ENCODE results near the gene ATP1A2.
A peak's percentile ranks its signal among the peaks of the same experiment; 100 is the strongest.
"Not testable (repeated sequence)": the region's sequence is repeated elsewhere in the genome, so short reads cannot be mapped to it uniquely, and the experiment has no call there.

ATP1A2 gene

DNA sequence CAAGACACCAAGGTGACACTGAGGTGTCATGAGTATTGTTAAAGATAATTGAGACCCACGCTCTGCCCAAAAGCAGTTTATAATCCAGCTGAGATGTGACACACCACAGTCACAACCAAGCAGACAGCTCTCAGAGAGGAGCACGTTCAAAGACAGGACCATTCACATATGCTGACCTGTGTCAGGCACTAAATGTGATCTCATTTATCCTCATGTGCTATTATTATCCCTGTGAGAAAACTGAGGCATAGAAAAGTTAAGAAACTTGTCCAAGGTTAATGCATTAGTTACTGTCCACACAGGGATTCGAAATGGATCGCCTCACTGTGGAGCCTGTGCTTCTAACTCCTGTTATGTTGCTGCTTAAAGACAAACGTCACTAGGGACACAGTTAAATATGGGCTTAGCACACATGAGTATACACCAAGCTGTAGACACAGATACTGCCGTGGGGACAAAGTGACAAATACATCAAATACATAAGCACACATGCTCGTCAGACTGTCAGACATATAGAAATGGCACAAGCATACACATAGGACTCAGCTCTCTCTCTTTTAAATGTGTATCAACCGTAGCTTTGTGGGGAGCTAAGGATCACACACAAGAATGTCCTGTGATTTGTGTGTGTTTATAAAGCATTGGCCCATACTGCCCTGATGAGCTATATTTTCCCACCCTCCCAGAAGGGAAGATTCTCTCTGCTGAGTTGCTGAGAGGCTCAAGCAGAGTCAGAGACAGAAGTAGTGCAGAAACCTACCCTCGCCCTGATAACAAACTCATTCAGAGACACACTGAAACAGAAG is 13.6 kb upstream of the ATP1A2 start:
- no peak overlapping the region for H3K4me3 ChIP-seq (ENCODE audit: insufficient read depth, low read depth, low read length)
- H3K27ac ChIP-seq (ENCODE audit: insufficient read depth, low read depth, low read length, poor library complexity, severe bottlenecking), result no peak overlapping the region
- 87 to 88% methylated on average over 9 of the region's 9 CpGs for WGBS, 2 experiments
- peaks cover 16% of the 10 kb centered on the region for H3K27me3 ChIP-seq (ENCODE audit: control insufficient read depth, insufficient read depth, low read length, poor library complexity, severe bottlenecking)
- H3K4me1 ChIP-seq (ENCODE audit: control insufficient read depth, insufficient read depth, low read length), result peaks cover 48% of the 10 kb centered on the region
- no peaks in the 10 kb centered on the region for H3K9me3 ChIP-seq (ENCODE audit: control insufficient read depth, low read length)
- no peaks in the 10 kb centered on the region for H3K36me3 ChIP-seq (ENCODE audit: control insufficient read depth, insufficient read depth, low read length)

DNA sequence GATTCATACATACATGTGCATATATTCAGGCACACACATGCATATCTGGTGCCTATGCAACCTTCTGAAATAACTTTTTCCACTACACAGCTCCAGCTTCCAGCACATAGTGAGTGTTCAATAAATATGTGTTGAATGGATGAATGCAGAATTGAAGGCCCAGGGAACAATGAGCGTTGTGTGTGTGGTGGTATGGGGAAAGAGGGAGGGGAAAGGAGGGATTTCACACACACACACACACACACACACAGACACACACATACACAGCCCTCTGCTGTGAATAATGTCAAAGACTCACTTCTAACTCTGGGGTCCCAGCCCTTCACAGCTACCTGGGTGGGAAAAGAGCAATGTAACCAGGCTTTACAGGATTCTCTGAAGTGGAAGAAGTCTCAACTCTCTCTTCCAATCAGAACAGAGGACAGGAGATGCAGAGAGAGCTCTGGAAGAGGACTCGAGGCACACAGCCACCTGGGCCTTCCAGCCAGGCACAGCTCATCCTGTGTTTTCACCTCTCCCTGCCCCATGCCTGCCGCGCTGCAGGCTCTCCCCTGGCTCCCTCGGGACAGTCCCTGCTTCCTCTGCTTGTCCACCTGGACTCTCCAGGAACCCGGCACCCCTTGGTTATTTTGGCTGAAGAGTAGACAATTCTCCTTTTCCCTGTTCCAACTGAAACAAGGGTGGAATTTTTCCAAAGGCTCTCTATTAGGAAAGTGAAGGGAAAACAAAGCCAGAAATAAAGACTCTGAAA is 11.7 kb upstream of the ATP1A2 start:
- Histone ChIP-seq H3K4me1 (ENCODE audit: control insufficient read depth, insufficient read depth, low read length) (peaks cover 45% of the 10 kb centered on the region), H3K27ac (ENCODE audit: insufficient read depth, low read depth, low read length, poor library complexity, severe bottlenecking) (no peak overlapping the region), H3K36me3 (ENCODE audit: control insufficient read depth, insufficient read depth, low read length) (no peaks in the 10 kb centered on the region), H3K4me3 (ENCODE audit: insufficient read depth, low read depth, low read length) (no peak overlapping the region), H3K27me3 (ENCODE audit: control insufficient read depth, insufficient read depth, low read length, poor library complexity, severe bottlenecking) (peaks cover 10% of the 10 kb centered on the region), H3K9me3 (ENCODE audit: control insufficient read depth, low read length) (no peaks in the 10 kb centered on the region)
- 28 to 35% methylated on average over 5 to 6 of the region's 6 CpGs for WGBS, 2 experiments

DNA sequence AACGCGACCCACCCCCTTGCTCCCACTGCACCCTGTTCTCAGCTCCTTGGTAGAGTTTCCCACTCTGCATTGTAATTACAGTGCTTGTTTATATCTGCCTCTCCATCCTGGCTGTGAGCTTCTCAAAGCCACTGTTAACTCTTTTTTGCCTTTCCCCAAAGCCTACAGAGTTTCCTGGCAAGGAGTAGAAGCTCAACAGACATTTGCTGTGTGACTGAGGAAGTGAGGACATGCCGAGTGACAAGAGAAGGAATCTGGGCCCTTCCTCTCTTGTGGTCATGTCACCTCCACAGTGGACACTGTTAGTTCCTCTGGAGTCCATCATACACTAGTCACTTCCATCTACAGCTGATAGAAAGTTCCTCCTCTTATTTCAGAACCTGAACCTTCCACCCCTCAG is 11.1 kb upstream of the ATP1A2 start:
- no peak overlapping the region for H3K27ac ChIP-seq (ENCODE audit: insufficient read depth, low read depth, low read length, poor library complexity, severe bottlenecking)
- peaks cover 47% of the 10 kb centered on the region for H3K4me1 ChIP-seq (ENCODE audit: control insufficient read depth, insufficient read depth, low read length)
- no peak overlapping the region for H3K4me3 ChIP-seq (ENCODE audit: insufficient read depth, low read depth, low read length)
- H3K9me3 ChIP-seq (ENCODE audit: control insufficient read depth, low read length), result no peaks in the 10 kb centered on the region
- WGBS, 2 experiments, result 61 to 68% methylated on average over 3 of the region's 3 CpGs
- H3K27me3 ChIP-seq (ENCODE audit: control insufficient read depth, insufficient read depth, low read length, poor library complexity, severe bottlenecking), result peaks cover 8% of the 10 kb centered on the region
- H3K36me3 ChIP-seq (ENCODE audit: control insufficient read depth, insufficient read depth, low read length), result no peaks in the 10 kb centered on the region

DNA sequence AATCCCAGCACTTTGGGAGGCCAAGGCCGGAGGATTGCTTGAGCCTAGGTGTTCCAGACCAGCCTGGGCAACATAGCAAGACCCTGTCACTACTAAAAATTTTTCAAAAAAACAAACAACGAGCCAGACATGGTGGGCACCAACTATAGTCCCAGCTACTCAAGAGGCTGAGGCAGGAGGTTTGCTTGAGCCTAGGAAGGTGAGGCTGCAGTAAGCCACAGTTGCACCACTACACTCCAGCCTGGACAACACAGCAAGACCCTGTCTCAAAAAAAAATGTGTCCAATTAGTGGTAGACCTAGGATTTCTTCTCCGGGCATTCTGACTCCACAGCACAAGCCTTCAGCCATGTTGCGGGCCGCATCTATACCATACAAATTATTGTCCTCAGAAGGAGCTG is 10.4 kb upstream of the ATP1A2 start:
- 95 to 96% methylated on average over 5 of the region's 5 CpGs for WGBS, 2 experiments
- no peak overlapping the region for H3K4me3 ChIP-seq (ENCODE audit: insufficient read depth, low read depth, low read length)
- H3K27me3 ChIP-seq (ENCODE audit: control insufficient read depth, insufficient read depth, low read length, poor library complexity, severe bottlenecking), result peaks cover 1% of the 10 kb centered on the region
- no peaks in the 10 kb centered on the region for H3K9me3 ChIP-seq (ENCODE audit: control insufficient read depth, low read length)
- peaks cover 54% of the 10 kb centered on the region for H3K4me1 ChIP-seq (ENCODE audit: control insufficient read depth, insufficient read depth, low read length)
- no peaks in the 10 kb centered on the region for H3K36me3 ChIP-seq (ENCODE audit: control insufficient read depth, insufficient read depth, low read length)
- no peak overlapping the region for H3K27ac ChIP-seq (ENCODE audit: insufficient read depth, low read depth, low read length, poor library complexity, severe bottlenecking)

DNA sequence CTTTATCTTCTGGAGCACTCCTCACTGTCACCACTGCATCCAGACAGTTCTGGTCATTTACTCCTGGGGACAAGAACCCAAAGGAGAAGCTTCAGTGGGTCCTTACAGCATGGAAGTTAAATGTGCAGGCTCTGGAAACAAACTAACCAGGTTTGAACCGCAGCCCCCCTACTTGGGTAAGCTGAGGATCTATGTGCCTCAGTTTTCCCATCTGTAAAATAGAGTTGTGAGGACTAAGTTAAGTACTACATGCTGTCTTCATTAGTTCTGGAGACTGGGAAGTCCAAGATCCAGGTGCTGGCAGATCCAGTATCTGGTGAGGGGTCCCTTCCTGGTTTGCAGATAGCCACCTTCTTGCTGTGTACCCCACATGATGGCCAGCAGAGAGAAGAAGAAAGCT is 8.0 kb upstream of the ATP1A2 start:
- WGBS, 2 experiments, result 100% methylated on average over 1 of the region's 1 CpG

DNA sequence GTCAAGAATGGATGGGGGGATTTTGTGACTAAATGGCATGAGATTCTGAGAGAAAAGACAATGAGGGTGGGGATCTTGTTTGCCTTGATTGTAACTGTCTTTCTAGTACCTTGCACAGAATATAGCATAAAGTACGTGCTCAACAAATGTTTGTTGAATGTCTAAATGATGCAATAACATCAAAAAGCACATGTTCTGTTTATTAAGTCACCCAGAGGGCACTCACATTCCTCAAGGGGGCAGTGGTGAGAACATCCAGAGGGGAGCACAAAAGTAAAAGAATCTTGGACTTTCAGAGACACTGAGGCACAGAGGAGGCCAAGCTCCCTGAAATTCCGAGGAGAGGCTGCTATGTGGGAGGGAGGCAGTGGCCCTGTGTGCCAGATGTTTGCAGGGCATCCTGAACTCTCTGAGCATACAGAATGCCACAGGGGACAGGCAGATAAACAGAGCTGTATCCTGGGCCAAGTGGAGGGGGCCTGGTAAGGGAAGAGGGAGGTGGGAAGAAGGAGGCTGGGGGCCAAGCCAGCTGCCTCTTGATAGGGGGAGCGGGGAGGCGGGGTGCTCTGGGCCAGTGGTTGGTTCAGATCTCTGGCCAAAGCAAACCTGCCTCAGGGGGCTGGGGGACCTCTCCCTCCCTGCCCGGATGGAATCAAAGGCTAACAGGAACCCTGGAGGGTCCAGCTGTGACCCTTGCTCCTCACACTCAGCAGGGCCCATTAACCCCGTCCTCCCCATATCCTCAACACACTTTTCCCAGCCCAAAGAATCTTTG is 6.5 kb upstream of the ATP1A2 start:
- Histone ChIP-seq H3K4me1 (ENCODE audit: control insufficient read depth, insufficient read depth, low read length) (peaks cover 56% of the 10 kb centered on the region), H3K4me3 (ENCODE audit: insufficient read depth, low read depth, low read length) (no peak overlapping the region), H3K36me3 (ENCODE audit: control insufficient read depth, insufficient read depth, low read length) (no peaks in the 10 kb centered on the region), H3K27me3 (ENCODE audit: control insufficient read depth, insufficient read depth, low read length, poor library complexity, severe bottlenecking) (no peaks in the 10 kb centered on the region), H3K27ac (ENCODE audit: insufficient read depth, low read depth, low read length, poor library complexity, severe bottlenecking) (peak overlapping the region; percentile 74), H3K9me3 (ENCODE audit: control insufficient read depth, low read length) (no peaks in the 10 kb centered on the region)
- 14 to 17% methylated on average over 6 of the region's 6 CpGs for WGBS, 2 experiments

More for the DNA sequence above, 8.0 kb upstream of the ATP1A2 start:
- Histone ChIP-seq H3K27ac (ENCODE audit: insufficient read depth, low read depth, low read length, poor library complexity, severe bottlenecking) (no peak overlapping the region), H3K4me1 (ENCODE audit: control insufficient read depth, insufficient read depth, low read length) (peaks cover 57% of the 10 kb centered on the region), H3K27me3 (ENCODE audit: control insufficient read depth, insufficient read depth, low read length, poor library complexity, severe bottlenecking) (no peaks in the 10 kb centered on the region), H3K9me3 (ENCODE audit: control insufficient read depth, low read length) (no peaks in the 10 kb centered on the region), H3K4me3 (ENCODE audit: insufficient read depth, low read depth, low read length) (no peak overlapping the region), H3K36me3 (ENCODE audit: control insufficient read depth, insufficient read depth, low read length) (no peaks in the 10 kb centered on the region)

DNA sequence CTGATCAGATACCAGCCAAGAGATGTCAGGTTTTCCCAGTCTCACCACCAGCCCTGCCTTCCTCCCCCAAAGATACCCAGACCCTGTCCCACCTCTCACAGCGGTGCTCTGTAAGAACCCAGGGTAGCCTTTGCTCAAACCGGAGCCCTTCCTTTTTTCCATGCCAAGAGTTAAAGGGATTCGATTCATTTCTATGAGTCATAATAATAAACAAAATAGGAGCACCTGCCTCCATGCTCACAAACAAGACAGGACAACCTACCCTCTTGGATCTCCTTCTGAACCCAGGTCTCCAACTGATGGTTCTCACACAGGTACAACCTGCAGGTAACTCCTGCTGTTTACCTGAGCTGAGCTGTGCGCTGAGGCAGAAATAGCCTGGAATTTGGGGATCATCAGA is 5.9 kb upstream of the ATP1A2 start:
- peak overlapping the region; percentile 74 for H3K27ac ChIP-seq (ENCODE audit: insufficient read depth, low read depth, low read length, poor library complexity, severe bottlenecking)
- H3K27me3 ChIP-seq (ENCODE audit: control insufficient read depth, insufficient read depth, low read length, poor library complexity, severe bottlenecking), result no peaks in the 10 kb centered on the region
- WGBS, 2 experiments, result 50 to 57% methylated on average over 4 of the region's 4 CpGs
- H3K36me3 ChIP-seq (ENCODE audit: control insufficient read depth, insufficient read depth, low read length), result no peaks in the 10 kb centered on the region
- no peak overlapping the region for H3K4me3 ChIP-seq (ENCODE audit: insufficient read depth, low read depth, low read length)
- H3K9me3 ChIP-seq (ENCODE audit: control insufficient read depth, low read length), result no peaks in the 10 kb centered on the region
- H3K4me1 ChIP-seq (ENCODE audit: control insufficient read depth, insufficient read depth, low read length), result peaks cover 56% of the 10 kb centered on the region

DNA sequence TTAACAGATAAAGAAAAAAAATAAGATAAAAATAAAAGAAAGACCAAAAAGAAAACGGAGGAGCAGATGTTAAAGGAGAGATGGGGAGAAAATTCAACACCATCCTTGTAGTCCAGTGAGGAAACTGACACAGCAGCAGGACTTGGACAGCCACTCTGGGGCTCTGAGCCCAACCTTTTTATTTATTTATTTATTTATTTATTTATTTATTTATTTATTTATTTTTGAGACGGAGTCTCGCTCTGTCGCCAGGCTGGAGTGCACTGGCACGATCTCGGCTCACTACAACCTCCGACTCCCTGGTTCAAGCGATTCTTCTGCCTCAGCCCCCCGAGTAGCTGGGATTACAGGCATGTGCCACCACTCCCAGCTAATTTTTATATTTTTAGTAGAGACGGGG is 4.1 kb upstream of the ATP1A2 start:
- H3K4me1 ChIP-seq (ENCODE audit: control insufficient read depth, insufficient read depth, low read length), result peaks cover 61% of the 10 kb centered on the region
- 92 to 95% methylated on average over 10 of the region's 10 CpGs for WGBS, 2 experiments
- H3K27me3 ChIP-seq (ENCODE audit: control insufficient read depth, insufficient read depth, low read length, poor library complexity, severe bottlenecking); H3K4me3 ChIP-seq (ENCODE audit: insufficient read depth, low read depth, low read length); H3K36me3 ChIP-seq (ENCODE audit: control insufficient read depth, insufficient read depth, low read length); H3K9me3 ChIP-seq (ENCODE audit: control insufficient read depth, low read length); H3K27ac ChIP-seq (ENCODE audit: insufficient read depth, low read depth, low read length, poor library complexity, severe bottlenecking): not testable (repeated sequence)

DNA sequence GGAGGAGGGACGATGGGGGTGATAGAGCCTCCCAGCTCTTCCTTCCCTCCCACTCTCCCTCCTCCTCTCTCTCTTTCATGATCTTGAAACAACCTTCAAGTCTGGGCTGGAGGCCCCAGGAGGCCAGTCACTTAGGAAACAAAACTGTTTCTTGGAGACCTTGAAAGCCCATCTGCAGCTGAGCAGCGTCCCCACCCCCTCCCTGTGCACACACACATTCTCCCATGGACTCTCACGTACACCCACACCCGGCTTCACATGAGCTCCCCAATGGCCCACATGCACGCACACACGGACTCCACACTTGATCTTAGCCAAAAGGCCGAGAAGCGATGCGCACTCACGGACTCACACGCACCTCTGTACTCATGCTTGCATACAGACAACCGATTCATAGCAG is 3.2 kb upstream of the ATP1A2 start:
- Histone ChIP-seq H3K27me3 (ENCODE audit: control insufficient read depth, insufficient read depth, low read length, poor library complexity, severe bottlenecking) (no peaks in the 10 kb centered on the region), H3K4me3 (ENCODE audit: insufficient read depth, low read depth, low read length) (no peak overlapping the region), H3K36me3 (ENCODE audit: control insufficient read depth, insufficient read depth, low read length) (no peaks in the 10 kb centered on the region), H3K9me3 (ENCODE audit: control insufficient read depth, low read length) (no peaks in the 10 kb centered on the region), H3K4me1 (ENCODE audit: control insufficient read depth, insufficient read depth, low read length) (peaks cover 63% of the 10 kb centered on the region), H3K27ac (ENCODE audit: insufficient read depth, low read depth, low read length, poor library complexity, severe bottlenecking) (no peak overlapping the region)
- 90% methylated on average over 12 of the region's 12 CpGs for WGBS, 2 experiments

DNA sequence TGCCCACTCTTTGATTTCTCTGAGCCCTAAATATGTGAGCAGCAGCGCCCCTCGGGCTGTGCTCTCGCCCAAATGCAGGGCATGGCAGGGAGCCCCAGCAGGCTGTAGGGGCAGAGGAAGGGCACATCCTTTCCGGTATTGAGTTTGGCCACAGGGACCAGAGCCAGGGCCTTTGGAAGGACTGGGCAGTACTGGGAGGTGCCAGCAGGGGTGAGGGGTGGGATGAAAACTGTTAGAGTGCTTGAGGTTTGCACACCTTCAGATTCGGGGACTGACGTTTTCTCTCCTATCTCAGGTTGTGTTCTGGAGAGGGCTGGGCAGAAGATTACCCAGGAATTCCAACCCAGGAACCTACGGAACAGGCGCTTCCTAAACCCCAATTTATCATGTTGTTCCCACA is 2.2 kb upstream of the ATP1A2 start:
- Histone ChIP-seq H3K4me1 (ENCODE audit: control insufficient read depth, insufficient read depth, low read length) (peaks cover 71% of the 10 kb centered on the region), H3K36me3 (ENCODE audit: control insufficient read depth, insufficient read depth, low read length) (no peaks in the 10 kb centered on the region), H3K9me3 (ENCODE audit: control insufficient read depth, low read length) (no peaks in the 10 kb centered on the region), H3K27me3 (ENCODE audit: control insufficient read depth, insufficient read depth, low read length, poor library complexity, severe bottlenecking) (no peaks in the 10 kb centered on the region), H3K4me3 (ENCODE audit: insufficient read depth, low read depth, low read length) (no peak overlapping the region), H3K27ac (ENCODE audit: insufficient read depth, low read depth, low read length, poor library complexity, severe bottlenecking) (peak overlapping the region; percentile 67)
- 74 to 80% methylated on average over 8 of the region's 8 CpGs for WGBS, 2 experiments
